NCI-H69 (cell line): ENCODE measurements around the gene KCNN3.

Source experiments
- DNase-seq: peaks from one replicate; lab custom pipeline; 2025; lab: John Stamatoyannopoulos, UW

Gene KCNN3

GRCh38 chr1:154880671-154881070 lies 10.6 kb upstream of the KCNN3 start:
- no peak for DNase-seq

DNA sequence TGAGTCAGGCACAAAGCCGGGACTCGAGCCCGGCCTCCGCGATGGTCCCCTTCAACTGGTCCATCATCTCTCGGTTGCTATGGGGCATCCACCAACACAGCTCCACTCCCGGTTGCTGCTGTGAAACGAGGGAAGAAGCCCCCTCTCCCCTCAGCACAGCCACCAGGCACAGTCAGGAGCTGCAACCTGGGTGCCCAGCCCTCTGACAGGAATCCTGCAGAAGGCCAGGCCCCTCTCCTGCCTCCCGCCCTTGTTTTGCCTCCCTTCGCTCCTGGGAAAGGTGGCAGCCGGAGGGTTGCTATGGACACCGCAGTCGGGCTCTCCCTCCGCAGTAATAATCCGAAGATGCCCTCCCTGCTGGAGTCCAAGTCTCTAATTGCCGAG lies 8.9 kb upstream of the KCNN3 start:
- DNase-seq = peak; percentile 83

- DNase-seq = peak; percentile 82
Measured at GRCh38 chr1:154878371-154879037, 8.4 kb upstream of the KCNN3 start.

GRCh38 chr1:154877370-154877974 lies 7.4 kb upstream of the KCNN3 start:
- no peak for DNase-seq

DNA sequence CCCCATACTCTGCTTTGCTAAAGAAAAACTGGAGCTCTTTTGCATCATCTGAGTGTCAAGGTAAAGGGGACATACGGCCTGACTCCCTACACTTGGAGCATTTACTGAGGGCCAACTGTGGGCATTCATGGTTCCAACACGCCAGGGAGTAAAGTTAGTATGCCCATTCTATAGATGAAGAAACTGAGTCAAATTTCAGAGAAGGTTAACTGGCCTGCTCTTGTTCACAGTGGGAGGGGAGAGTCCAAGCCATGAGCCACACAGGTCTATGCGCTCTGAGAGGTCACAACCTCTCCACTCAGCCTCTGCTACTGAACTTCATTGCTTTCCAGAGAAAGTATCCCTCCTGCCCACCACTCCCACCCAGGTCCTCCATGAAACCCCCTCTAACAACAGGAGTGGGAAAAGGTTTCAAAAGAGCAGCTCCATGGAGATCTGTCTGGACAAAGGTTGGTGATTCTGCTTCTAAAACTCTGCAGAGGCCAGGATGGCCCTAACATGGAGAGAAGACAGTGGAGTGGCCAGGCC lies 6.8 kb upstream of the KCNN3 start:
- no peak for DNase-seq

DNA sequence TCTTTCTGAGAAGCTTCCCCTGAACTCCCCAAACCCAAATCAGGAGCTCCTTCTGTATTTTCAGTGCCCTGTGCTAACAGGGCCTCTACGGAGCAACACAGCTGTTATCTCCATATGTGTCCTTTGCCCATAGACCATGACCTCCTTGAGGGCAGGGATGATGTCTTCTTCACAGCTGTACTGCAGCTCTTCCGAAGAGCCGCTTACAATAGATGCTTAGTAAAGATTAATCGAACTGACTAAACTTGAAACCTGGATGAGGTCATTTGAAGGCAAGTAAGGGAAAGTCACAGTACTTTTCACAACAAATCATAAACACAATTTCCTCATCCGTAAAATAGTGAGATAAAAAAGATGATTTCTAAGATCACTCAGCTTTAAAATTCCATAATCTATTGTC lies 4.4 kb upstream of the KCNN3 start:
- no peak for DNase-seq

- no peak for DNase-seq
Measured at GRCh38 chr1:154873321-154873950, 3.4 kb upstream of the KCNN3 start.

- peak; percentile 63 for DNase-seq
Measured at GRCh38 chr1:154871374-154871773, 1.3 kb upstream of the KCNN3 start.

GRCh38 chr1:154870734-154871133 lies 653 bp upstream of the KCNN3 start:
- DNase-seq = no peak

GRCh38 chr1:154869351-154870114 lies 548 bp downstream of the KCNN3 start:
- peak; percentile 52 for DNase-seq

DNA sequence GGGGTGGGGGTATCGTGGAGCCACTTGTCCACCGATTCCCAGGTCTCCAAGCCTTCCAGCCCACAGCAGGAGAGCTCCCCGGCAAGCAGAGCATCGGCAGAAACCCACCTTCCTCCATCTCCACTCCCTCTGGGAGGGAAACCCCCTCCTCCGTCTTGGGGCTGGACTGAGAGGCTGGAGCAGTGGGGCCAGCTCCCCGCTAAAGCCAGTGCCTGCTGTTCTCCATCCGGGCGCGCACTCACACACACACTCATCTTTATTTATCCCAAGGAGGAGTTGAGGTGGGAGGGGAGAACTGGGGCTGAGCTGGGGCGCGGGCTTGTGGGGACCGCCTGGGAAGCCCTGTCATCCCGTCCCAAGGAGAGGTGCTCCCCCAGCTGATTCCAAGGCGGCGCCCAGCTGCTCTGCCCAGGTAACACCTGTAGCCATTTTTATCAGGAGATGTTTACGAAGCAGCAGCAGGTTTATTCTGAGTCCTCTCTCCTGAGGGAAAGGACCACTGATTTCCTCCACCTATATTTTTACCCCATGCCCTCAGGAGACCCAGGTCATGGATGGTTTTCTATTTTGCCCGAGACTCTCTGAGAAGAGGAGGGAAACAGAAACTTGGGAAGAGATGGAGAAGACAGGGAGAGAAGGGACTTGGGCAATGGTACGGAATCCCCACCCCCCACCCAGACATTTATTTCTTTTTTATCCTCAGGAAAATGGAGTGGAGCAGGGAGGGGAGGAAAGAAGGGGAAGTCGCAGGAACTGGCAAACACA lies 2.1 kb downstream of the KCNN3 start:
- DNase-seq = peak; percentile 39

- peak; percentile 85 for DNase-seq
Measured at GRCh38 chr1:154867064-154867825, 2.8 kb downstream of the KCNN3 start.

GRCh38 chr1:154866257-154867063 lies 3.6 kb downstream of the KCNN3 start:
- no peak for DNase-seq

GRCh38 chr1:154865442-154866256 lies 4.4 kb downstream of the KCNN3 start:
- no peak for DNase-seq

GRCh38 chr1:154864189-154864975 lies 5.7 kb downstream of the KCNN3 start:
- DNase-seq = no peak

DNA sequence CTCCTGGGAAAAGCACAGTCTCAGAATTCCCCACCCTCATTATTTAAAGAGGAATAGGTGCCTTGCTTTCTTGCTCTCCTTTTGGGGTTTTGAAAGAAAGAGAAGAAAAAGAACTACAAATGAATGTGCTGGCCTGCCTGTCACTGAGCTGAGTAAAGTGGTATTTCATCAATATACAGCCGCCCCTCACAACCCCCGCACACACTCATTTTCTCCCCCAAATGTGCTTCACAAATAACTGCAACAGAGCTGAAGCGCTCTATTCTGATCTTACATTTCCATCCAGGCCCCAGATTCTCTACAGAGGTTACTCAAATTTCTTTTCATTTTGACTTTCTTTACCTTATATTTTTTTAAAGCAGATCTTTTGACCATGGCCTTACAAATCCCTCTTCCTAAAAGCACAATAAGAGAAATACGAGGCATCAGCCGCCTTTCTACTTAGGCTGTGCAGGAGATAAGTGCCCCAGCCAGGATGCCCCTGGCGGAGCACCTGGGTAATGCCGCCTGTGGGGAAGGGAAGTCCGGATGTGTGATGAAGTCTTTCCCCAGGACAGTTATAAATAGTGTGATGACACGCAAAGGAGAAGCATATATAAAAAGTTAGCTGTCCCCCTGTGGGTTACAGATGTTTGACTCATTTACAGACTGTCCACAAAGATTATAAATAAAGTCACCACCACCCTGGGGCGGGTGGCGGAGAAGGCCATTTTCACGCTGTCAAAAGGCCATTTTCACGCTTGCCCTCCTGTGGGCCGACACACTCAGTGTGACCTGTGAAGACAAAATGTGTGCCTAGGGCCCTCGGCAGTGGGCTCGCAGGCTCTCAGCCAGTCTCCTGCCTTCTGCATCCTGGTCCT lies 6.5 kb downstream of the KCNN3 start:
- peak; percentile 70 for DNase-seq

- DNase-seq = no peak
Measured at GRCh38 chr1:154862907-154863306, 7.2 kb downstream of the KCNN3 start.
